RWPE1 (cell line): Measurements from ENCODE around the gene HERC4.

Experiments
- CTCF ChIA-PET: fragments of 350-600 bp; sonication (Branson Sonifier 250); formaldehyde crosslinking; extraction: SDS; loops from one replicate; lab custom pipeline; 2021; lab: Yijun Ruan, JAX
- POLR2A ChIA-PET: fragments of 400-600 bp; formaldehyde crosslinking; extraction: SDS; loops from one replicate; lab custom pipeline; 2020; ENCODE audit warnings: antibody characterized with exemption; ENCODE audit not compliant: low non-redundant PET; lab: Yijun Ruan, JAX
- DNase-seq: peaks from one replicate; pipeline ENCODE4 v3.0.0; 2012; ENCODE audit warnings: low spot score
- H3K27ac ChIP-seq: fragments of 450-650 bp; 2 replicates; pipeline ENCODE4 v1.5.1; 2017
- CTCF ChIP-seq: fragments of 450-650 bp; conservative IDR thresholded peaks from 2 replicates; pipeline ENCODE4 v1.5.1; 2017; ENCODE audit warnings: low read depth, mild to moderate bottlenecking

Gene HERC4

DNA sequence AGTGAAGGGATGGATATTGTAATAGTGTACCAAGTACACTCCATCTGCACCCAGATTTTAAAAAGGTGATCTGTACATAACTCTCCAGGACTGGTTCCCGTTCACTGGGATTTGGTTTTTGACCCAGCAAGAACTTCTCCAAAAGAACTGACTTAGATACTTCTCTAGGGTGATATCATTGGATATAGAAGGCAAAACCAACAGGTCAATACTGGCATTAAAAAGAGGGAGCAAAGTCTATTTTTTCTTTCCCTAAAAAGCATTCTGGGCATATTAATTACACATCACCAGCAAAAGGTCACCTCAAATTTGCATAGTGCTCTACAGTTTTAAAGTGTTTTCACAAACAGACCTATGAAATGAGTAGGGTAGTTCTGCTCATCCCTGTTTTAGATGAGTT is 37.8 kb upstream of the HERC4 start:
- CTCF ChIA-PET: no interaction called here
- H3K27ac ChIP-seq: no peak overlapping the region

DNA sequence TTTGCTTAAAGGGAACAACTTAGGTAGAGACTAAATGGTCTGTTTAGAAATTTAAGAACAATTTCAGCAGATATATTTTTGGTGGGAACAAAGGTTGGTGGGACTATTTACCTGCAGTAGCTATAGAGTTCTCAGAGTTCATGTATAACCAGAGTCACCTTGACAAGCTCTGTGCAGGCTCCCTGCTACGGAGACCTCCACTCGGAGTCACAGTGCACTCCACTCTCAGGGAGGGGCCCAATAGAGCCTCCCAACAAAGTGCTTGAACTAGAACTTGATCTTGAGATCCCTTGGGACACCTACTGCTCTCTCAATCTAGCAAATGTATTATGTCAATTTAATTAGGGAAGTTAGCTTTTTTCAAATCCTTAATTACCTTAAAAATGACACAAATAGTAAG is 36.5 kb upstream of the HERC4 start:
- TF ChIP-seq CTCF: no peak
- no peak overlapping the region for H3K27ac ChIP-seq
- ChIA-PET POLR2A (no interaction called here), CTCF (no interaction called here)
- DNase-seq: no peak

More for the DNA sequence above, 37.8 kb upstream of the HERC4 start:
- no peak for TF ChIP-seq CTCF
- POLR2A ChIA-PET: no interaction called here
- DNase-seq: no peak

DNA sequence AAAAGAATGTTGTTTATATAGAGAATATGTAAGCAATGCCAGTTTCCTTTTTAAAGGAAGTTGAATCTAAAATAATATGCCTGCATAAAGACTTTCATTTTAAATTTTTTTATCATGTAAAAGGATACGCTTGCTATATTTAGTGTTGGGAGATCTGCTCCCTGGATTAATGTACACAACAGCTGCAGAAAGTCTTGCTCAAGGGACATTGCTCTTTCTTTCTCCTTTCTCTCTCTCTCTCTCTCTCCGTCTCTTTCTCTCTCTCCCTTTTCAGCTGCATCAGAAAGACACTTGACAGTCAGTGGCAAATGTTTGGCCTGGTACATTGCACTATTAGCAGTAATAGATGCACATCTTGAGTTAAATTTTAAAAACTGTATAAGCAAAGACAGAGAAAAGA is 34.9 kb upstream of the HERC4 start:
- POLR2A ChIA-PET: no interaction called here
- CTCF ChIA-PET: no interaction called here
- no peak overlapping the region for H3K27ac ChIP-seq
- TF ChIP-seq CTCF: no peak
- DNase-seq: no peak

GRCh38 chr10:68109331-68109730 is 34.2 kb upstream of the HERC4 start, which contains the start of gene MYPN:
Gene MYPN (plus strand): TSS chr10:68109488. CDS start chr10:68121439, 11,951 bp downstream.
- no peak within 1 kb of the TSS for H3K27ac ChIP-seq
- POLR2A ChIA-PET: no interaction called here
- CTCF ChIA-PET: no interaction called here
- no peak for DNase-seq
- no peak for TF ChIP-seq CTCF

DNA sequence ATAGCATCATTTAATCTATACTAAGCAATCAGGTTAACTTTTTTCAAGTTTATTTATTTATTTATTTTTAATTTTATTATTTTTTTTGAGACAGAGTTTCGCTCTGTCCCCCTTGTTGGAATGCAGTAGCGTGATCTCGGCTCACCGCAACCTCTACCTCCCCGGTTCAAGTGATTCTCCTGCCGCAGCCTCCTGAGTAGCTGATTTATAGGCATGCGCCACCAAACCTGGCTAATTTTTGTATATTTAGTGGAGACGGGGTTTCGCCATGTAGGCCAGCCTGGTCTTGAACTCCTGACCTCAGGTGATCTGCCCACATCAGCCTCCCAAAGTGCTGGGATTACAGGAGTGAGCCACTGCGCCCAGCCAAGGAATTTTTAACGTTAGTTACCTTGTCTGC is 33.6 kb upstream of the HERC4 start:
- H3K27ac ChIP-seq: no peak overlapping the region
- ChIA-PET POLR2A (no interaction called here), CTCF (no interaction called here)
- no peak for DNase-seq
- TF ChIP-seq CTCF: no peak

DNA sequence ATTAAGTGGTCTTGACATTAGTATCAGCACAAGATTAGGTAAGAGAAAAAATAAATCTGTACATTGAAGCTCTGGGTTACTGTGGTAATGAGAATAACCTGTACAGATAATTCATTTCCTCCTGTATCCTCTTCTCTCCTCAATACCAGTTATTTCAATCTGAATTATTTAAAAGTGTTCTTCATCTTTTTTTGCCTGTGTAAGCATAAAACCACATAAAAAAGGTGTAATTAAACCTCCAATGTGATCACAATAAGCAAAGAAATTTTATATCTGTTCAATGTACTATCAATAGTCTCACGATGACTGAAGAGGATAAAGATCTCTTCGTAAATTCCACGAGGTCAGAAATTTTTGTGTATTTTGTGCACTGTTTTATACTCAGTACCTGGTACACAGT is 33.0 kb upstream of the HERC4 start:
- ChIA-PET CTCF (no interaction called here), POLR2A (no interaction called here)
- TF ChIP-seq CTCF: no peak
- DNase-seq: no peak
- H3K27ac ChIP-seq: no peak overlapping the region

GRCh38 chr10:68107651-68108050 is 32.6 kb upstream of the HERC4 start:
- ChIA-PET CTCF (interaction anchor here (0.7 kb wide), 1 partner anchor 10 kb away, joined by 4 read pairs; no protein-coding TSS in a partner anchor), POLR2A (no interaction called here)
- DNase-seq: no peak
- no peak for TF ChIP-seq CTCF
- H3K27ac ChIP-seq: no peak overlapping the region
